Osteocyte (in vitro differentiated cells): ENCODE results near the gene NATD1. TPM values are rescaled to one million over a fixed set of nuclear protein-coding genes. Genes with fewer than 3 reads are reported as not detected.

Source experiments
- DNase-seq: peaks from one replicate; pipeline ENCODE4 v3.0.0; 2021; ENCODE audit warnings: mixed read lengths; ENCODE audit not compliant: unreplicated experiment; ENCODE audit errors: extremely low spot score
- H3K27ac Mint-ChIP-seq: one replicate; pipeline ENCODE4 v1.8.0; 2021; ENCODE audit warnings: mild to moderate bottlenecking, mixed read lengths; ENCODE audit not compliant: unreplicated experiment
- H3K27me3 Mint-ChIP-seq: one replicate; pipeline ENCODE4 v1.8.0; 2021; ENCODE audit warnings: mixed read lengths; ENCODE audit not compliant: unreplicated experiment
- H3K36me3 Mint-ChIP-seq: one replicate; pipeline ENCODE4 v1.8.0; 2021; ENCODE audit warnings: mixed read lengths; ENCODE audit not compliant: unreplicated experiment
- H3K4me1 Mint-ChIP-seq: one replicate; pipeline ENCODE4 v1.8.0; 2021; ENCODE audit warnings: mixed read lengths; ENCODE audit not compliant: unreplicated experiment
- H3K4me3 Mint-ChIP-seq: one replicate; pipeline ENCODE4 v1.8.0; 2021; ENCODE audit warnings: mild to moderate bottlenecking, moderate library complexity, mixed read lengths; ENCODE audit not compliant: unreplicated experiment
- H3K9me3 Mint-ChIP-seq: one replicate; pipeline ENCODE4 v1.8.0; 2021; ENCODE audit warnings: mixed read lengths; ENCODE audit not compliant: unreplicated experiment
- CTCF ChIP-seq: fragments of 200-600 bp; sonication (generic); IDR thresholded peaks from 2 replicates; pipeline ENCODE4 v1.5.0; 2021; ENCODE audit warnings: antibody characterized with exemption, mild to moderate bottlenecking, moderate library complexity
- total RNA-seq: library from RNA; stranded (reverse); gene quantifications from 2 replicates; pipeline ENCODE4 v1.2.1, GENCODE V29; 2021

NATD1 gene
- total RNA-seq, 1 donor from 2014 or later = 18.5 TPM

- H3K9me3 Mint-ChIP-seq = no peaks in the 10 kb centered on the region
- no peak overlapping the region for H3K27ac Mint-ChIP-seq
- H3K27me3 Mint-ChIP-seq = no peaks in the 10 kb centered on the region
- DNase-seq = no peak
- no peak for TF ChIP-seq CTCF
- peaks cover 26% of the 10 kb centered on the region for H3K4me1 Mint-ChIP-seq
- H3K36me3 Mint-ChIP-seq = no peaks in the 10 kb centered on the region
- no peak overlapping the region for H3K4me3 Mint-ChIP-seq
Measured at GRCh38 chr17:21247552-21248258, 5.5 kb downstream of the NATD1 start.

- H3K36me3 Mint-ChIP-seq = no peaks in the 10 kb centered on the region
- no peak for DNase-seq
- peaks cover 23% of the 10 kb centered on the region for H3K4me1 Mint-ChIP-seq
- H3K4me3 Mint-ChIP-seq = no peak overlapping the region
- TF ChIP-seq CTCF = no peak
- no peaks in the 10 kb centered on the region for H3K27me3 Mint-ChIP-seq
- no peaks in the 10 kb centered on the region for H3K9me3 Mint-ChIP-seq
- no peak overlapping the region for H3K27ac Mint-ChIP-seq
Measured at GRCh38 chr17:21246698-21247097, 6.5 kb downstream of the NATD1 start.

- H3K36me3 Mint-ChIP-seq = no peaks in the 10 kb centered on the region
- no peak for DNase-seq
- no peaks in the 10 kb centered on the region for H3K9me3 Mint-ChIP-seq
- peaks cover 16% of the 10 kb centered on the region for H3K4me1 Mint-ChIP-seq
- no peaks in the 10 kb centered on the region for H3K27me3 Mint-ChIP-seq
- H3K27ac Mint-ChIP-seq = no peak overlapping the region
- no peak for TF ChIP-seq CTCF
- no peak overlapping the region for H3K4me3 Mint-ChIP-seq
Measured at GRCh38 chr17:21245639-21246084, 7.5 kb downstream of the NATD1 start.

- DNase-seq = no peak
- H3K9me3 Mint-ChIP-seq = no peaks in the 10 kb centered on the region
- H3K4me1 Mint-ChIP-seq = peaks cover 10% of the 10 kb centered on the region
- no peaks in the 10 kb centered on the region for H3K27me3 Mint-ChIP-seq
- no peak for TF ChIP-seq CTCF
- H3K36me3 Mint-ChIP-seq = no peaks in the 10 kb centered on the region
- no peak overlapping the region for H3K27ac Mint-ChIP-seq
- no peak overlapping the region for H3K4me3 Mint-ChIP-seq
Measured at GRCh38 chr17:21243516-21244303, 9.5 kb downstream of the NATD1 start.
